ENCODE data around the gene REC114.

GRCh38 chr15:73530649-73531048, 87.7 kb downstream of the REC114 start:
- no peak for TF ChIP-seq CUX1 (IDR thresholded peaks at IDR 0.05; ENCODE audit: insufficient replicate concordance, low read depth, low read length)
- TF ChIP-seq RAD21 (IDR thresholded peaks at IDR 0.05; ENCODE audit: insufficient read depth, low read depth, low read length): no peak
- no peak for TF ChIP-seq SMC3 (IDR thresholded peaks at IDR 0.05; ENCODE audit: borderline replicate concordance, low read length)
- TF ChIP-seq TCF12 (IDR thresholded peaks at IDR 0.05; ENCODE audit: low read depth, low read length): no peak
- no peak for TF ChIP-seq POLR2A (IDR thresholded peaks at IDR 0.05; ENCODE audit: low read depth, low read length)
- no peak for TF ChIP-seq HDAC2 (IDR thresholded peaks at IDR 0.05)
- no peak for TF ChIP-seq CTCF (IDR thresholded peaks at IDR 0.05 in 2 of 3, conservative IDR thresholded peaks at IDR 0.05 in 1 of 3; ENCODE audit: control insufficient read depth in 2 of 3, extremely low read depth in 1 of 3, insufficient read depth in 1 of 3, low read depth in 3 of 3, low read length in 3 of 3)

Measured in GM12878 (cell line).